Ishikawa (cell line): ENCODE data around the gene GALNT14.

Experiments used
- EGR1 ChIP-seq: IDR thresholded peaks from 2 replicates; pipeline ENCODE4 v1.6.1; 2012
- EP300 ChIP-seq: IDR thresholded peaks from 2 replicates; pipeline ENCODE4 v1.6.1; 2012; ENCODE audit warnings: borderline replicate concordance
- FOXM1 ChIP-seq: IDR thresholded peaks from 2 replicates; pipeline ENCODE4 v1.6.1; 2012; ENCODE audit warnings: low read depth, borderline replicate concordance
- RAD21 ChIP-seq: IDR thresholded peaks from 2 replicates; pipeline ENCODE4 v1.6.1; 2012; ENCODE audit warnings: low read depth
- TAF1 ChIP-seq: IDR thresholded peaks from 2 replicates; pipeline ENCODE4 v1.6.1; 2012; ENCODE audit warnings: low read depth, mild to moderate bottlenecking
- TCF12 ChIP-seq: IDR thresholded peaks from 2 replicates; pipeline ENCODE4 v1.6.1; 2012; ENCODE audit warnings: low read depth
- YY1 ChIP-seq: IDR thresholded peaks from 2 replicates; pipeline ENCODE4 v1.6.1; 2012; ENCODE audit warnings: low read depth
- ZBTB7A ChIP-seq: IDR thresholded peaks from 2 replicates; pipeline ENCODE4 v1.6.1; 2012; ENCODE audit warnings: low read depth
- TF ChIP-seq, protein P1 (sequence below): IDR thresholded peaks from 2 replicates; pipeline ENCODE4 v1.6.1; 2012; ENCODE audit warnings: low read depth, mild to moderate bottlenecking
- TF ChIP-seq, protein P2 (sequence below): IDR thresholded peaks from 2 replicates; pipeline ENCODE4 v1.6.1; 2012
- TF ChIP-seq, protein P3 (sequence below): IDR thresholded peaks from 2 replicates; pipeline ENCODE4 v1.6.1; 2012

DNA sequence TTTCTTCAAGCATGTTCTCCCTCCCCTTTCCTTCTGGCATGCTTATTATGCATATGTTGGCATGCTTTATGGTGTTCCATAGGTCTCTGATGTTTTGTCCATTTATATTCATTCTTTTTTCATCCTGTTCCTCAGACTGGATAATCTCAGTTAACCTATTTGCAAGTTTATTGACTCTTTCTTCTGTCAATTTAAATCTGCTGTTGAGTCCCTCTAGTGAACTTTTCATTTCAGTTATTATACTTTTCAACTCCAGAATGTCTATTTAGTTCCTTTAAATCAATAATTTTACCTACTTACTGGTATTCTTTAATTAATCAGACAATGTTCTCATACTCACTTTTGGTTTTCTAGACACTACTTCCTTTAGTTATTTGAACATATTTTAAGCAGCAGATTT is 101.2 kb downstream of the GALNT14 start:
- no peak for TF ChIP-seq TAF1
- TF ChIP-seq YY1: no peak
- TF ChIP-seq EP300: no peak
- TF ChIP-seq FOXM1: no peak
- no peak for TF ChIP-seq EGR1
- no peak for TF ChIP-seq ZBTB7A
- TF ChIP-seq, protein P1, sequence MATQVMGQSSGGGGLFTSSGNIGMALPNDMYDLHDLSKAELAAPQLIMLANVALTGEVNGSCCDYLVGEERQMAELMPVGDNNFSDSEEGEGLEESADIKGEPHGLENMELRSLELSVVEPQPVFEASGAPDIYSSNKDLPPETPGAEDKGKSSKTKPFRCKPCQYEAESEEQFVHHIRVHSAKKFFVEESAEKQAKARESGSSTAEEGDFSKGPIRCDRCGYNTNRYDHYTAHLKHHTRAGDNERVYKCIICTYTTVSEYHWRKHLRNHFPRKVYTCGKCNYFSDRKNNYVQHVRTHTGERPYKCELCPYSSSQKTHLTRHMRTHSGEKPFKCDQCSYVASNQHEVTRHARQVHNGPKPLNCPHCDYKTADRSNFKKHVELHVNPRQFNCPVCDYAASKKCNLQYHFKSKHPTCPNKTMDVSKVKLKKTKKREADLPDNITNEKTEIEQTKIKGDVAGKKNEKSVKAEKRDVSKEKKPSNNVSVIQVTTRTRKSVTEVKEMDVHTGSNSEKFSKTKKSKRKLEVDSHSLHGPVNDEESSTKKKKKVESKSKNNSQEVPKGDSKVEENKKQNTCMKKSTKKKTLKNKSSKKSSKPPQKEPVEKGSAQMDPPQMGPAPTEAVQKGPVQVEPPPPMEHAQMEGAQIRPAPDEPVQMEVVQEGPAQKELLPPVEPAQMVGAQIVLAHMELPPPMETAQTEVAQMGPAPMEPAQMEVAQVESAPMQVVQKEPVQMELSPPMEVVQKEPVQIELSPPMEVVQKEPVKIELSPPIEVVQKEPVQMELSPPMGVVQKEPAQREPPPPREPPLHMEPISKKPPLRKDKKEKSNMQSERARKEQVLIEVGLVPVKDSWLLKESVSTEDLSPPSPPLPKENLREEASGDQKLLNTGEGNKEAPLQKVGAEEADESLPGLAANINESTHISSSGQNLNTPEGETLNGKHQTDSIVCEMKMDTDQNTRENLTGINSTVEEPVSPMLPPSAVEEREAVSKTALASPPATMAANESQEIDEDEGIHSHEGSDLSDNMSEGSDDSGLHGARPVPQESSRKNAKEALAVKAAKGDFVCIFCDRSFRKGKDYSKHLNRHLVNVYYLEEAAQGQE: no peak
- TF ChIP-seq, protein P2, sequence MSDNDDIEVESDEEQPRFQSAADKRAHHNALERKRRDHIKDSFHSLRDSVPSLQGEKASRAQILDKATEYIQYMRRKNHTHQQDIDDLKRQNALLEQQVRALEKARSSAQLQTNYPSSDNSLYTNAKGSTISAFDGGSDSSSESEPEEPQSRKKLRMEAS: no peak
- TF ChIP-seq, protein P3, sequence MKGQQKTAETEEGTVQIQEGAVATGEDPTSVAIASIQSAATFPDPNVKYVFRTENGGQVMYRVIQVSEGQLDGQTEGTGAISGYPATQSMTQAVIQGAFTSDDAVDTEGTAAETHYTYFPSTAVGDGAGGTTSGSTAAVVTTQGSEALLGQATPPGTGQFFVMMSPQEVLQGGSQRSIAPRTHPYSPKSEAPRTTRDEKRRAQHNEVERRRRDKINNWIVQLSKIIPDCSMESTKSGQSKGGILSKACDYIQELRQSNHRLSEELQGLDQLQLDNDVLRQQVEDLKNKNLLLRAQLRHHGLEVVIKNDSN: no peak
- no peak for TF ChIP-seq RAD21
- TF ChIP-seq TCF12: no peak
